HFFc6 (cell line): Measurements from ENCODE around the gene ARR3. TPM values are rescaled to one million over a fixed set of nuclear protein-coding genes. Genes with fewer than 3 reads are reported as not detected.
A peak's percentile ranks its signal among the peaks of the same experiment; 100 is the strongest.

Experiments used
- DNase-seq: peaks from one replicate; pipeline ENCODE4 v3.0.0-alpha.2; 2018
- H3K27ac Mint-ChIP-seq: 2 replicates; pipeline ENCODE4 v1.8.0; 2020; ENCODE audit warnings: mild to moderate bottlenecking, mixed read lengths
- H3K27me3 Mint-ChIP-seq: 2 replicates; pipeline ENCODE4 v1.8.0; 2021; ENCODE audit warnings: mild to moderate bottlenecking, moderate library complexity, mixed read lengths; ENCODE audit not compliant: insufficient read depth
- H3K36me3 Mint-ChIP-seq: 2 replicates; pipeline ENCODE4 v1.8.0; 2021; ENCODE audit warnings: low read depth, mixed read lengths
- H3K4me1 Mint-ChIP-seq: 2 replicates; pipeline ENCODE4 v1.8.0; 2020; ENCODE audit warnings: low read depth, mixed read lengths
- H3K4me3 Mint-ChIP-seq: 2 replicates; pipeline ENCODE4 v1.8.0; 2020; ENCODE audit warnings: mild to moderate bottlenecking, moderate library complexity, mixed read lengths
- H3K9me3 Mint-ChIP-seq: 2 replicates; pipeline ENCODE4 v1.8.0; 2020; ENCODE audit warnings: mild to moderate bottlenecking, mixed read lengths
- total RNA-seq, 6 experiments: library from RNA; stranded (reverse); fragmentation: NEBNext Ultra II Directional; extraction: Animal tissue kit (Norgen Biotek cat#: 25700); gene quantifications; 2 replicates in 1 of 6; 3 replicates in 5 of 6; pipeline ENCODE4 v1.2.3, GENCODE V29; 2021
- TF ChIP-seq, protein P1 (sequence below): fragments of 200-600 bp; sonication (generic); IDR thresholded peaks from 2 replicates; pipeline ENCODE4 v1.5.0; 2021; ENCODE audit warnings: antibody characterized with exemption, mild to moderate bottlenecking

The ARR3 gene
- total RNA-seq, 6 experiments from 2014 or later: not detected

DNA sequence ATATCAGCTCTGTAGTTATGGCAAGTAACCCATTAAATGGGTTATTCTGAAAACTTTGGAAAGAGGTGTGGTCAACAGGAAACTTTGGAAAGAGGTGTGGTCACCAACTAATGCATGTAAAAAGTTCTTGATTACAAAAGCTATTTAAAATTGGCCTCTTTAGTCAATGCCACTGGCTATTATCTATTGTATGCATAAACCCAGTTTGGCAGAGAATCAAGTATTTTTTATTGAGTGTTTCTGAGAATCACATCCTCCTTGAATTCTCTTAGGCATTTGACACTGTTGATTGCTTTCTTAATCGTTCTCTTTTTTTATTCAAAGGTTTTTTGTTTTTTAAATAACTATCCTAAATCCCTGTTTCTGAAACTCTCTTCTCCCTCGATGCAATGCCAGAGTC lies 15.6 kb upstream of the ARR3 start:
- Mint-ChIP-seq H3K9me3 (no peaks in the 10 kb centered on the region), H3K36me3 (no peaks in the 10 kb centered on the region), H3K4me1 (peaks cover 32% of the 10 kb centered on the region), H3K27me3 (peaks cover 3% of the 10 kb centered on the region), H3K27ac (no peak overlapping the region), H3K4me3 (no peak overlapping the region)
- no peak for DNase-seq
- TF ChIP-seq, protein P1, sequence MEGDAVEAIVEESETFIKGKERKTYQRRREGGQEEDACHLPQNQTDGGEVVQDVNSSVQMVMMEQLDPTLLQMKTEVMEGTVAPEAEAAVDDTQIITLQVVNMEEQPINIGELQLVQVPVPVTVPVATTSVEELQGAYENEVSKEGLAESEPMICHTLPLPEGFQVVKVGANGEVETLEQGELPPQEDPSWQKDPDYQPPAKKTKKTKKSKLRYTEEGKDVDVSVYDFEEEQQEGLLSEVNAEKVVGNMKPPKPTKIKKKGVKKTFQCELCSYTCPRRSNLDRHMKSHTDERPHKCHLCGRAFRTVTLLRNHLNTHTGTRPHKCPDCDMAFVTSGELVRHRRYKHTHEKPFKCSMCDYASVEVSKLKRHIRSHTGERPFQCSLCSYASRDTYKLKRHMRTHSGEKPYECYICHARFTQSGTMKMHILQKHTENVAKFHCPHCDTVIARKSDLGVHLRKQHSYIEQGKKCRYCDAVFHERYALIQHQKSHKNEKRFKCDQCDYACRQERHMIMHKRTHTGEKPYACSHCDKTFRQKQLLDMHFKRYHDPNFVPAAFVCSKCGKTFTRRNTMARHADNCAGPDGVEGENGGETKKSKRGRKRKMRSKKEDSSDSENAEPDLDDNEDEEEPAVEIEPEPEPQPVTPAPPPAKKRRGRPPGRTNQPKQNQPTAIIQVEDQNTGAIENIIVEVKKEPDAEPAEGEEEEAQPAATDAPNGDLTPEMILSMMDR: no peak

DNA sequence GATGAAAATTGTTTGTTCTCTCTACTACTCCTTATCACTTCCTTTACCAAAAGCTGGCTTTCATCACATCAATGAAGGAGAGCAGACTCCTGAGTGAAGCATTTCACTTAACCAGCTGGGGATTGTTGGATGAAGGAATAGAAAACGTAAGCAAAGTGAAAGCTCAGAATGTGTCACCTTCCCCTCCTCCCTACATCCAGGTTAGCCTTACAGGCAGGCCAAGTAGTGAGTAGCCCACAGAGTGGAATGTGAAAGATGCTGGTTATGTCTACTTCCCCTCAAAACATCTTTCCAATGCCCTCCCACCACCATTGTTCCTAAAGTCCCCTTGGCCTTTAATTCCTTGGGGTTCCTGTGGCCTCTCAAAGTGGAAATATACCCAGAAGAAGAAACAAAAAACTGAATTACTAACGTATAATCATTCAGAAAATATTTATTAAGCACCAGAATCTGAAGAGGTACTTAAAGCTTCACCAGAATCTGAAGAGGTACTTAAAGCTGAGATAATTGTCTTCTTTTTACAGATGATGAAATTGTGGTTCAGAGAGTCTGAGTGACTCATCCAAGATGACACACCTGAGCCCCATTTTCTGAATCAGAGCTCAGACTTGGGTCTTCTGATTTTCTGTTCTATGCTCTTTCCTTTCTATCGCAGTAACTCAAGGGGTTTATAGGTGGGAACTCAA lies 14.6 kb upstream of the ARR3 start:
- Mint-ChIP-seq H3K27me3 (peaks cover 3% of the 10 kb centered on the region), H3K4me3 (no peak overlapping the region), H3K9me3 (no peaks in the 10 kb centered on the region), H3K27ac (peak overlapping the region; percentile 14; the same call in 1 of the 2 replicates), H3K4me1 (peaks cover 32% of the 10 kb centered on the region), H3K36me3 (no peaks in the 10 kb centered on the region)
- TF ChIP-seq, protein P1: no peak
- no peak for DNase-seq

DNA sequence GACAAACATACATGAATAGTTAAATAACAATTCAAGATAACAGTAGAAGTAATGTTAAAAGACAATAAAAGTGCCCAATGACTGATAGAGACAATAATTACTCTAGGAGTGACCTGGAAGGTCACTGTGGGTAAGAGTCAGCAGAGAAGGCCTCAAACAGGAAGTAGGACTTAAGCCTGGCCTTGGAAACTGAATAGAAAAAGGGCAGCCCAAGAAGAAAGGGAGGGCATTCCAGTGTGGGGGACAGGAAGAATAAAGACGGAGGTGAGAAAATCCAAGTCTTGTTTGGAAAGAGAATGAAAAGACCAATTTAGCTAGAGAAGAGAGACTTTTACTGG lies 14.1 kb upstream of the ARR3 start:
- H3K27me3 Mint-ChIP-seq: peaks cover 5% of the 10 kb centered on the region

DNA sequence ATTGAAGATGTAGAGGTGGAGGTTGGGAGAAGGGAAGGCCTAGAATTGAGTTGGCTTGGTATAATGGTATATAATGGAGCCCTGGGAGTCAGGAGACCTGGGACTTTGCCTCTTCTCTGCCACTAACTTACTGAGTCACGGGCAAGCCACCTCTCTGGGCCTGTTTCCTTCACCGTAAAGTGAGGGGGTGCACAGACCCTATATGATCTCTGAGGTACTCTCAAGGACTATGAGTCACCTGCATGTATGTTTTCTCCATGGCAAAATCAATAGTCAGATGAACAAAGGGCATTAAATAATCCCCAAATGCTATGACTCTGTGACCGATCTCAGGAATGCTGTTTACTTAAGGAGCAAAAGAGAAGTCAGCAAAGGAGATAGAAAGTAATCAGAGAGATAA lies 13.2 kb upstream of the ARR3 start:
- Mint-ChIP-seq H3K27ac (no peak overlapping the region), H3K4me1 (peaks cover 32% of the 10 kb centered on the region), H3K4me3 (no peak overlapping the region), H3K9me3 (no peaks in the 10 kb centered on the region), H3K27me3 (peaks cover 5% of the 10 kb centered on the region), H3K36me3 (no peaks in the 10 kb centered on the region)
- TF ChIP-seq, protein P1: no peak
- DNase-seq: no peak

More for the DNA sequence above, 14.1 kb upstream of the ARR3 start:
- Mint-ChIP-seq H3K36me3 (no peaks in the 10 kb centered on the region), H3K4me3 (no peak overlapping the region), H3K27ac (peak overlapping the region; percentile 14; the same call in 1 of the 2 replicates), H3K4me1 (peaks cover 32% of the 10 kb centered on the region), H3K9me3 (no peaks in the 10 kb centered on the region)
- no peak for DNase-seq
- TF ChIP-seq, protein P1: no peak

DNA sequence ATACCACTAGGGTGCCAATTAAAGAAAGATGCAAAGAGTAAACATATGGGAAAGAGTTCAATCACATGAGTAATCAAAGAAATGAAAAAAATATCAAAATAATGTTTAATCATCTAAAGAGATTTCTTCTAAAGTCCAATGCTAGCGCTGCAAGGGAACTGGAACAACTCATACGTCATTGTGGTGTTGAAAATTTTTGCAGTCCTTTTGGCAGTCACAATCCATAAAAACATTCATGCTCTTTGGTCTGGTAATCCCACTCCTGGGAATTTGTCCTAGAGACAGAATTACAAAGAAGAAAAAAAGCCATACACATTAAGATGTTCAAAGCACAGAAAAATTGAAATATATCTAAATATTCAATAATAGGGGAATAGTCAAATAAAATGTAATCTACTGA lies 12.7 kb upstream of the ARR3 start:
- Mint-ChIP-seq H3K27ac (no peak overlapping the region), H3K4me3 (no peak overlapping the region), H3K36me3 (no peaks in the 10 kb centered on the region), H3K4me1 (peaks cover 32% of the 10 kb centered on the region), H3K27me3 (peaks cover 5% of the 10 kb centered on the region), H3K9me3 (no peaks in the 10 kb centered on the region)
- DNase-seq: no peak
- TF ChIP-seq, protein P1: no peak
